LNCAP (cell line): ENCODE results near the gene PRDM1.

ENCODE experiments used
- TF ChIP-seq, protein P1 (sequence below): fragments of 450-650 bp; IDR thresholded peaks from 2 replicates; pipeline ENCODE4 v1.5.1; 2017; ENCODE audit warnings: mild to moderate bottlenecking

Gene PRDM1

DNA sequence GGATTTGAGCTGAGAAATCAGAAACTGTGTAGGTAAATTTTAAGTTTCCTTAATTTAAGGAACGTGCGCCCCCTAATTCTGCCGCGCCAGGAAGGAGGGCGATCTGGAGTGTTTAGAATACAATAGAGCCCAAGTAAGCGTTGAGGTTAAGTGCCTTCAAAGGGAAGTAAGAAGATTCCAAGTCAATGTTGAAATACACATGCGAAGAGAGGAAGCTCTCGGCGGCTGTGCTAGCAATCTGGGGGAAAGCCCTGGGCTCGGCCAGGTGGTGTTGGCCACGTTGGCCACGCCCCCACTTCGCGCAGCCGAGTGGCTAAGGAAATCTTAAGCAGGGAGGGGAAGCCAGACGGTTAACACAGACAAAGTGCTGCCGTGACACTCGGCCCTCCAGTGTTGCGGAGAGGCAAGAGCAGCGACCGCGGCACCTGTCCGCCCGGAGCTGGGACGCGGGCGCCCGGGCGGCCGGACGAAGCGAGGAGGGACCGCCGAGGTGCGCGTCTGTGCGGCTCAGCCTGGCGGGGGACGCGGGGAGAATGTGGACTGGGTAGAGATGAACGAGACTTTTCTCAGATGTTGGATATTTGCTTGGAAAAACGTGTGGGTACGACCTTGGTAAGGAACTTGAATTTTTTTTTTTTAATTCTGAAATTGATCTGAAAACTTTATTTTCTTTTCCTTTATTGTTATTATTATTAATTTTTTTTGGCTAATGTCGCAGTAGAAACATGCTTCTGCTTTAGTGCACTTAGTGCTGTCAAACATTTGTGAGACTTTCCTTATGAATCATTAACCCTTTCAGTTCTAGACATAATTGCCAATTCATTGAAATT is at the start of gene PRDM1:
Gene PRDM1, plus strand, starts transcription at position 353 of the 830 bp plus-strand sequence. Its CDS starts 218 bp downstream, at position 571.
- TF ChIP-seq, protein P1, sequence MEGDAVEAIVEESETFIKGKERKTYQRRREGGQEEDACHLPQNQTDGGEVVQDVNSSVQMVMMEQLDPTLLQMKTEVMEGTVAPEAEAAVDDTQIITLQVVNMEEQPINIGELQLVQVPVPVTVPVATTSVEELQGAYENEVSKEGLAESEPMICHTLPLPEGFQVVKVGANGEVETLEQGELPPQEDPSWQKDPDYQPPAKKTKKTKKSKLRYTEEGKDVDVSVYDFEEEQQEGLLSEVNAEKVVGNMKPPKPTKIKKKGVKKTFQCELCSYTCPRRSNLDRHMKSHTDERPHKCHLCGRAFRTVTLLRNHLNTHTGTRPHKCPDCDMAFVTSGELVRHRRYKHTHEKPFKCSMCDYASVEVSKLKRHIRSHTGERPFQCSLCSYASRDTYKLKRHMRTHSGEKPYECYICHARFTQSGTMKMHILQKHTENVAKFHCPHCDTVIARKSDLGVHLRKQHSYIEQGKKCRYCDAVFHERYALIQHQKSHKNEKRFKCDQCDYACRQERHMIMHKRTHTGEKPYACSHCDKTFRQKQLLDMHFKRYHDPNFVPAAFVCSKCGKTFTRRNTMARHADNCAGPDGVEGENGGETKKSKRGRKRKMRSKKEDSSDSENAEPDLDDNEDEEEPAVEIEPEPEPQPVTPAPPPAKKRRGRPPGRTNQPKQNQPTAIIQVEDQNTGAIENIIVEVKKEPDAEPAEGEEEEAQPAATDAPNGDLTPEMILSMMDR, result peak; percentile 45

DNA sequence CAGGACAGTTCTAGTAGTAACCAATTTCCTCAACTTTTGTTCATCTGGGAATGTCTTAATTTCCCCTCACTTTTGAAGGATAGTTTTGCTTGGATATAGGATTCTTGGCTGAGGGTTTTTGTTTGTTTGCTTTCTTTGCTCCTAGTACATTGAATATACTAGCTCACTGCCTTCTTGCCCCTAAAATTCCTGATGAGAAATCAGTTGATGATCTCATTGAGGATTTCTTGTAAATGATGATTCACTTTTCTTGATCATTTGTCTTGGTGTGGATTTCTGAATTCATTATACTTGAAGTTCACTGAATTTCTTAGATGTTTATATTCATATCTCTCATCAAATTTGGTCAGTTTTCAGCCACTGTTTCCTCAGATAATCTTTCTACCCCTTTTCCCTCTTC is 49.1 kb upstream of the PRDM1 start:
- TF ChIP-seq, protein P1, result no peak

DNA sequence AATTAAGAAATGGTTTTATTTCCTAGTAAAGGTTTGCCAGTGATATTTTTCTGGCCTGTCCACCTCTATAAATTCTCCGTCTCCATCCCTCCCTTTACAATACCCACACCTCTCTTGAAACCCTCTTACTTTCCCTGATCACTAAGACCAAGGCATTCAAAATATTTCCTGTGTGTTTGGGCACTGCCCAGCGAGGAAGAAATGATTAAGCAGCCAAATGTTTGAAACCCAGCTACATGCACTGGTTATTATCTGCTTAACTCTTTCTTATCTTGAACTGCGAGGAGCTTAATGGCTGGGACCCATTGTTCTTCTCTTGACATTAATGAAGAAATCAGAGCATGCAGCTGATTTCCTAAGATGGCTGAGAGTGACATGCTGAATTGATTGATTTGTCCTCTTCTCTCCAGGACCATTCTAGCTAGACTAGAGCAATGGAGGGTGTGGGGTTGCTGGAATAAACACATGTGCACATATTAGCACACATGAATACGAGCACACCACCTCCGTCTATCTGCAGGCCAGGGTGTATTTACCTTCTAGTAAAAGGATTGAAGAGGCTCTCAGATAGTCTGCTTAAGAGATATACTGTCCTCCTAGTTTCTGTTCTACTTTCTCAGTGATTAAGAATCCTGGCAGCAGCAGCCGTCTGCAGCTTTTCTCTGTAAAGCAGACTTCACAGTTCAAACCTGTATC is 46.1 kb upstream of the PRDM1 start:
- TF ChIP-seq, protein P1, result no peak

DNA sequence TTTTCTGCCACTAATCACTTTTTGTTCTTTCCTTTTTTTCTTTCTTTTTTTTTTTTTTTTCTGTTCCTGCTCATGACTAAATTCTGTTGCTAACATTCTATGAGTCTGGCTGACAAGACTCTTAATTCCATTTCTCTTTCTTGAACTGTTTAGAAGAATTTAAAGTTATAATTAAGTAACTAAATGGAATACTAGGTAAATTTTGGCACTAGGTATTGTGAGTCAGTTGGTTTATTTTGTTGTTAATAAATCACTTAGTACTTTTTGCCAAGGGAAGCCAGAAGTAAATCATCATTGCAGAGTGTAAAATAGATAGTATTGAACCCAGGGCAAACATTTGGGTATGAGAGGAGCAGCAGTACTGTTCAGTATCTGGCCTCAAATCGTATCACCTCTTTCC is 42.0 kb upstream of the PRDM1 start:
- TF ChIP-seq, protein P1, result no peak

DNA sequence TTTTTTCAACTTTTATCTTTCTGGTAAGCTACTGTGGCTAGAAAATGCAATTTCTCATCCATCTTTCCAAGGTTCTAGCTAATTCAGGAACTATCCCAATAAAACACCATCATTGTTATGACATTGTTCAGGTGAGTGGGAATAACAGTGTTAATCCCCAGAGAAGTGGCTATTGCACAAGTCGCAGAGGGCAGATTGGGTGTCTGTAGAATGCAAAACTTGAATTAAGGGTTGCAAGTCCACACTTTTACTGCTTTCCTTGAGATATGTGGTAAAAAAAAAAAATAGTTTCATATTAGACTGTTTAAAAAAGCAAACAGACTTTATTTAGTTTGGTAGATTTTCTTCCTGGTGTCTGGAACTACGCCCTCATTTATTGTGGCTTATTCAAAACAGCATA is 41.1 kb upstream of the PRDM1 start:
- TF ChIP-seq, protein P1, result no peak

DNA sequence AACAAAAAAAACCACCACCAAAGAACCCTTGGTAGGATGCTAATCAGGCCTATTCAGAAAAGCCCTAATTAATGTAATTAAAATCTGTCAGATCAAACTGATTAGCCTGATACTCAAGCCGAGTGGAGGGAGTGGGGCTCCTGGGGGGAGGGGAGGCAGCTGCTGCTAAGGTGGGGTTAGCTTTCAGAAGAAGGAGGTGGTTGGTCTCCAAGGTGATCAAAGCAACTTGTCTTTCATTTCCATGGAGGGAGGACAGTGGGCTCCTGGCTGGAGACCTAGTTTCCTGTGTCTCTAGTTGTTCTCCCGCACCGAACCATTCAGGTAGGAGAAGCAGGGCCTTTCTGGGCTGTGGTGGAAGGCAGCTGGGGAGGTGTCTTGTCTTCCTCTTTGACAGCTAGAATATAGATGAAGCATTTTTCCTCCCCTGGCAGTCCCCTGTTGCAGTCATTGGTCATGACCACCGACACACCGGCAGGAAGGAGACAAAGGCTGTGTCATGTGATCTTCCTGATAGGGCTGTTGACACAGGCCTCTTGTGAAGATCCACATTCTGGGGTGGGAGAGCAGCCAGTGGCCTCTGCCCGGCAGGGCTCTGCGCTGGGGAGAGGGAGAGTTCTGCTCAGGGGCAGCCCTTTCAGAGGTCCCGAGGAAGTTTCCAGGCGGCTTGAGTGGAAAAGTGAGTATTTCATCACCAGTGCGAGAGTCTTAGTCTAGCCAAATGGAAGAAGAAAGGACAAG is 39.9 kb upstream of the PRDM1 start:
- TF ChIP-seq, protein P1, result no peak

DNA sequence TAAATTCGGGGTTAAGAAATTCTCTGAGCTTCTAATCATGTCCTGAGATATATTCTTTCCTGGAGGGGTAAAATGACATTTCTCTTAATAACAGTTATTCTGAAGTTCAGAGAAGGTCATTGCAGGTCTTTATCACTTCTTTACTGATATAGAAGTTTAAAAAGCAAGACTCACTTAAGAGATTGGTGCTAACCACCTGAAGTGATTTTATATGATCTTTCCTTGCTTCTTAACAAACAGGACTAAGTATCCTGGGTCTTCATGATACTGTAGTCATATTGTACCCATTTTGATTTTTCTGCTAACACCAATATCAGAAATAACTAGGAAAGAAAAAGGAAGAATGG is 39.3 kb upstream of the PRDM1 start:
- TF ChIP-seq, protein P1, result no peak
